ENCODE measurements around the gene CD200. TPM values are rescaled to one million over a fixed set of nuclear protein-coding genes. Genes with fewer than 3 reads are reported as not detected.

Gene CD200
- total RNA-seq (2014; rRNA removed) (not detected in 2 replicates), Bru-seq, nascent RNA (percentile 9 among the genes with signal in this experiment), BruChase-seq, experiment 1, labeled RNA remaining after a 6-hour chase (percentile 20 among the genes with signal in this experiment), BruChase-seq, experiment 2, labeled RNA remaining after a 2-hour chase (percentile 11 among the genes with signal in this experiment)
- long read RNA-seq: 0 reads

DNA sequence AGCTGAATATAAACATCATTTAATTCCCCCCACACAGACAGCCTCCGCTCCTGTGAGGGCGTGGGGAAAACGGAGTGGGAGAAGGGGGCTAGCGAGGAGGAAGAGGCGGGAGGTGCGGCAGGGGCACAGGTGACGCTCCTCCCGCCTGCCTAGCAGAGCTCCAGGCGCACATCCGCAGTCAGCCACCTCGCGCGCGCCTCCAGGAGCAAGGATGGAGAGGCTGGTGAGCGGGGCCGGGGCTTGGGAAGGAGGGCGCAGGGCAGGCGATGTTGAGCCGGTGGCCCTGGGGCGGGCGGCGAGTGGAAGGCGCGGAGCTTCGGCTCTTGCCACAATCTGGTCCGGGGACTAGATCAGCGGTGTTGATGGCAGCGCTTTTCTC is at the start of gene CD200:
Gene CD200, plus strand, starts transcription at position 155 of the 379 bp plus-strand sequence. Its CDS starts 57 bp downstream, at position 212.
- ChIA-PET POLR2A (ENCODE audit: unreplicated experiment) (no interaction called here), CTCF (no interaction called here)
- no peak within 1 kb of the TSS for H3K27ac ChIP-seq (ENCODE audit: low read length)
- no peaks in the 10 kb centered on the region for H3K9me2 ChIP-seq (replicated peaks; ENCODE audit: low read length)
- ATAC-seq (no peak), DNase-seq (no peak)
- BruUV-seq (replicated peaks): no TSS peak
- no peak within 1 kb of the TSS for H2AFZ ChIP-seq (ENCODE audit: low read length)
- intact Hi-C loops (cut with micrococcal nuclease): no loop called here
- no peaks in the 10 kb centered on the region for H3K36me3 ChIP-seq (ENCODE audit: low read depth, low read length)
- H3K27me3 ChIP-seq (ENCODE audit: low read length): peaks cover 50% of the 10 kb centered on the region
- H4K20me1 ChIP-seq (ENCODE audit: low read length): peaks cover under 1% of the 10 kb centered on the region; the same call in 1 of the 2 replicates
- H3K4me3 ChIP-seq (ENCODE audit: low read length): no peak within 1 kb of the TSS
- no peak within 1 kb of the TSS for H3K9ac ChIP-seq (ENCODE audit: low read length)
- H3K4me1 ChIP-seq (ENCODE audit: insufficient read depth, low read length): no peaks in the 10 kb centered on the region
- H3K9me3 ChIP-seq (ENCODE audit: low read length): no peaks in the 10 kb centered on the region
- no peaks in the 10 kb centered on the region for H3K79me2 ChIP-seq (ENCODE audit: low read length)
- no peak within 1 kb of the TSS for H3K4me2 ChIP-seq (ENCODE audit: low read length)
- H3F3A ChIP-seq (ENCODE audit: low read length, unreplicated experiment): no peaks in the 10 kb centered on the region
- TF ChIP-seq CTCF (conservative IDR thresholded peaks at IDR 0.05; ENCODE audit: low read depth, low read length) (no peak), EZH2 (IDR thresholded peaks at IDR 0.05; ENCODE audit: low read length, unreplicated experiment) (no peak), EZH2phosphoT487 (IDR thresholded peaks at IDR 0.05; ENCODE audit: borderline replicate concordance, low read length) (no peak)

DNA sequence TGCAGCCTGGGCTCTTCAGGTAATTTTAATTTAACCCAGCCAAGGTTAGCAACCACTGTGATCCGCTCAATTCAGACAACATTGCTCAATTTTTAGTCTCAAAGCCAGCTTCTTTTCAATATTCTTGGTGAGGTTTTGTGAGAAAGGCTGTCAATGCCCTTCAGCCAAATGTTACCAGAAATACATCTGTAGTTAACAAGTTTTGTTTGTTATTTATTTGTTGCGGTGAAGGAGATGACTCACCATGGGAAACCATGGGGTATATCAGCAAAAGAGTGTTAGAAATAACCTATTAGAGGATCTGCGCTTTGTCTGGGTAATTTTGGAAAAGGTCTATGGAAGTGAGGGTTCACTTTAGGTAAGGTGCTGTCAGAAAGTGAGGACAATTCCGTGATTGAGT is 43.9 kb upstream of the CD200 start:
- H4K20me1 ChIP-seq (ENCODE audit: low read length): 0 out of 2 replicates have a peak, but pooled peaks cover 3% of the 10 kb centered on the region
- CTCF ChIA-PET: no interaction called here
- H3K79me2 ChIP-seq (ENCODE audit: low read length): no peaks in the 10 kb centered on the region
- no peaks in the 10 kb centered on the region for H3K4me1 ChIP-seq (ENCODE audit: insufficient read depth, low read length)
- H3K27me3 ChIP-seq (ENCODE audit: low read length): peaks cover 36% of the 10 kb centered on the region
- no peak overlapping the region for H3K27ac ChIP-seq (ENCODE audit: low read length)
- no peak overlapping the region for H2AFZ ChIP-seq (ENCODE audit: low read length)
- H3K4me3 ChIP-seq (ENCODE audit: low read length): no peak overlapping the region
- no peak overlapping the region for H3K4me2 ChIP-seq (ENCODE audit: low read length)
- H3K9me2 ChIP-seq (replicated peaks; ENCODE audit: low read length): no peaks in the 10 kb centered on the region
- H3K36me3 ChIP-seq (ENCODE audit: low read depth, low read length): no peaks in the 10 kb centered on the region
- TF ChIP-seq CTCF (conservative IDR thresholded peaks at IDR 0.05; ENCODE audit: low read depth, low read length): no peak
- TF ChIP-seq EZH2phosphoT487 (IDR thresholded peaks at IDR 0.05; ENCODE audit: borderline replicate concordance, low read length): no peak
- no peak for TF ChIP-seq EZH2 (IDR thresholded peaks at IDR 0.05; ENCODE audit: low read length, unreplicated experiment)
- no peaks in the 10 kb centered on the region for H3F3A ChIP-seq (ENCODE audit: low read length, unreplicated experiment)
- intact Hi-C loops (cut with micrococcal nuclease): no loop called here
- no peaks in the 10 kb centered on the region for H3K9me3 ChIP-seq (ENCODE audit: low read length)
- ATAC-seq (no peak), DNase-seq (no peak)
- POLR2A ChIA-PET (ENCODE audit: unreplicated experiment): no interaction called here
- no TSS peak for BruUV-seq (replicated peaks)
- H3K9ac ChIP-seq (ENCODE audit: low read length): no peak overlapping the region

All from PC-3 (cell line).